Measurements from ENCODE around the gene OSMR. TPM values are rescaled to one million over a fixed set of nuclear protein-coding genes. Genes with fewer than 3 reads are reported as not detected.

The OSMR gene
- total and polyA plus RNA-seq, 2 of the 13 experiments (the other 11 are each of a cell fraction or from before 2014, with no cell fraction given): 21.3 to 86.5 TPM

- Histone ChIP-seq H3K9ac (ENCODE audit: insufficient read depth, low read depth, low read length) (no peak overlapping the region), H3K4me2 (ENCODE audit: low read depth, low read length) (no peak overlapping the region), H3K27ac (ENCODE audit: extremely low read length, insufficient read depth, low read length) (no peak overlapping the region), H3K9me3 (ENCODE audit: low read length) (no peaks in the 10 kb centered on the region), H3K4me3 (replicated peaks in 1 of 3; ENCODE audit: insufficient read depth in 1 of 3, low read depth in 2 of 3, low read length in 3 of 3) (no peak overlapping the region), H3K36me3 (replicated peaks in 1 of 2; ENCODE audit: control insufficient read depth in 1 of 2, insufficient read depth in 2 of 2, low read length in 2 of 2) (no peaks in the 10 kb centered on the region), H3K27me3 (ENCODE audit: control insufficient read depth in 1 of 2, insufficient read depth in 2 of 2, low read length in 2 of 2) (no peaks in the 10 kb centered on the region; a peak in 2 of 5 replicates), H3K4me1 (ENCODE audit: insufficient read depth, low read length) (peaks cover 13% of the 10 kb centered on the region), H3K79me2 (ENCODE audit: insufficient read depth, low read length) (no peaks in the 10 kb centered on the region), H4K20me1 (ENCODE audit: insufficient read depth, low read length) (no peaks in the 10 kb centered on the region), H2AFZ (ENCODE audit: low read length) (no peak overlapping the region)
- no peak for FAIRE-seq
- ChIA-PET CTCF (ENCODE audit: low intra/inter-chr PET ratio, low total read pairs) (interaction anchor here (1.3 kb wide), 1 partner anchor 366 kb away, joined by 4 read pairs; no protein-coding TSS in a partner anchor), POLR2A (no interaction called here)
- BruUV-seq (replicated peaks): no TSS peak
- TF ChIP-seq PLSCR1 (CRISPR knock-in tag; IDR thresholded peaks at IDR 0.05; ENCODE audit: borderline replicate concordance) (no peak), BRD4 (CRISPR knock-in tag; IDR thresholded peaks at IDR 0.05) (no peak)
- intact Hi-C loops (cut with micrococcal nuclease; ENCODE audit: unreplicated experiment): loop anchor here (2.0 to 5.0 kb wide), 2 partner anchors 141 to 599 kb away; no protein-coding TSS in a partner anchor
- in situ Hi-C loops (cut with HindIII; ENCODE audit: extremely low pct_ligation_motif_present, low pct_unique_long_range_greater_than_20kb): loop anchor here (5.0 kb wide), 2 partner anchors 141 to 371 kb away; no protein-coding TSS in a partner anchor
- ATAC-seq: no peak
- WGBS (ENCODE audit: low lambda C conversion rate): 64% methylated on average over 8 of the region's 8 CpGs
- DNase-seq (ENCODE audit: low spot score): no peak
These were observed 38.0 kb upstream of the OSMR start for GRCh38 chr5:38807570-38808483.

DNA sequence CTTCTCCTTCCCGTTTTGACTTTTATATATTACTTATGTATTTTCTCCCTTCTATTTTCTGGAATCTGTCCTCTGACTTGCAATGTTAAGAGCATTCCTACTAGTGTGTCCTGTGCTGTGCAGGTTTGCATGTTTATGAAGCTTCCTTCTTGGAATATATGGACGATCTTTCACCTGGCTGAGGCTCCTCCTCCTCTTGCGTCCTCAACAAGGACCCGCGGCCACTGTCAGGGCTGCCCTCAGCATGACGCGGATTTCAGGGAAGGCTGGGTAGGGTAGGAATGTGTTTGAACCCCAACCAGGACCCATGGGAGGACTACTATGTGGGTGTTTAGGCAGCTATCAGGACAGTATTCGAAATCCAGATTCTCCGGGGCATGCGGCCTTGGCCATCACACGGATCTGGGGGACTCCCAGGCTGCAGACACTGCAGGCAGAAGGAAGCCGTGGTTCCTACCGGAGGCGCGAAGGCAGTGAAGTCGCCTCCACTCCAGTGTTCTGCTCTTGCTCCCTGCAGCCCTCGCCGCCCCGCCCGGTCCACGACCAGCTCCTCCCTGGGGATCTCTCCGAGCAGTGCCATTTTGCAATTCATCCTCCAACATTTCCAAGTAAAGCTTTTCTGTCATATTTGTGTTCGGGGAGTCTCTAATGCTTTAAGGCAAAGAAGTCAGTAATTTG, 37.0 kb upstream of the OSMR start:
- 64% methylated on average over 23 of the region's 23 CpGs for WGBS (ENCODE audit: low lambda C conversion rate)
- Histone ChIP-seq H3K4me2 (ENCODE audit: low read depth, low read length) (no peak overlapping the region), H3K9ac (ENCODE audit: insufficient read depth, low read depth, low read length) (no peak overlapping the region), H2AFZ (ENCODE audit: low read length) (no peak overlapping the region), H3K27me3 (ENCODE audit: control insufficient read depth in 1 of 2, insufficient read depth in 2 of 2, low read length in 2 of 2) (no peaks in the 10 kb centered on the region; a peak in 2 of 5 replicates), H4K20me1 (ENCODE audit: insufficient read depth, low read length) (no peaks in the 10 kb centered on the region), H3K79me2 (ENCODE audit: insufficient read depth, low read length) (no peaks in the 10 kb centered on the region), H3K27ac (ENCODE audit: extremely low read length, insufficient read depth, low read length) (no peak overlapping the region), H3K4me3 (replicated peaks in 1 of 3; ENCODE audit: insufficient read depth in 1 of 3, low read depth in 2 of 3, low read length in 3 of 3) (no peak overlapping the region), H3K36me3 (replicated peaks in 1 of 2; ENCODE audit: control insufficient read depth in 1 of 2, insufficient read depth in 2 of 2, low read length in 2 of 2) (no peaks in the 10 kb centered on the region), H3K9me3 (ENCODE audit: low read length) (no peaks in the 10 kb centered on the region), H3K4me1 (ENCODE audit: insufficient read depth, low read length) (peaks cover 13% of the 10 kb centered on the region)
- intact Hi-C loops (cut with micrococcal nuclease; ENCODE audit: unreplicated experiment) (loop anchor here (1.0 to 5.0 kb wide), 4 partner anchors 142 to 600 kb away; no protein-coding TSS in a partner anchor), in situ Hi-C loops (cut with HindIII; ENCODE audit: extremely low pct_ligation_motif_present, low pct_unique_long_range_greater_than_20kb) (loop anchor here (5.0 kb wide), 2 partner anchors 142 to 372 kb away; no protein-coding TSS in a partner anchor)
- no peak for FAIRE-seq
- no peak for DNase-seq (ENCODE audit: low spot score)
- POLR2A ChIA-PET: interaction anchor here (1.5 kb wide), 1 partner anchor 367 kb away, joined by 5 read pairs; no protein-coding TSS in a partner anchor
- no TSS peak for BruUV-seq (replicated peaks)
- peak; percentile 36 for ATAC-seq
- CTCF ChIA-PET (ENCODE audit: low intra/inter-chr PET ratio, low total read pairs): interaction anchor here (1.3 to 2.8 kb wide), 4 partner anchors 367 to 426 kb away, joined by 4 to 33 read pairs (median 21); no protein-coding TSS in a partner anchor
- TF ChIP-seq TCF7 (IDR thresholded peaks at IDR 0.05; ENCODE audit: low read depth) (no peak), MNT (IDR thresholded peaks at IDR 0.05) (no peak), RAD21 (CRISPR knock-in tag; IDR thresholded peaks at IDR 0.05) (no peak), ETV6 (CRISPR knock-in tag; conservative IDR thresholded peaks at IDR 0.05) (no peak), SMC3 (IDR thresholded peaks at IDR 0.05; ENCODE audit: low read length) (no peak), HMGXB3 (CRISPR knock-in tag; IDR thresholded peaks at IDR 0.05; ENCODE audit: borderline replicate concordance) (no peak)
